GM23248 (cell line): ENCODE results near the gene ADAMTS17.

Experiments
- EZH2 ChIP-seq: fragments of 200-600 bp; sonication (generic); IDR thresholded peaks from 2 replicates; pipeline ENCODE4 v1.6.1; 2018; ENCODE audit warnings: antibody characterized with exemption, mild to moderate bottlenecking; ENCODE audit not compliant: insufficient read depth, poor library complexity, severe bottlenecking
- EZH2phosphoT487 ChIP-seq: fragments of 200-600 bp; sonication (generic); IDR thresholded peaks from 2 replicates; pipeline ENCODE4 v1.6.1; 2018; ENCODE audit warnings: antibody characterized with exemption, moderate library complexity, mild to moderate bottlenecking, low read depth; ENCODE audit not compliant: insufficient read depth

DNA sequence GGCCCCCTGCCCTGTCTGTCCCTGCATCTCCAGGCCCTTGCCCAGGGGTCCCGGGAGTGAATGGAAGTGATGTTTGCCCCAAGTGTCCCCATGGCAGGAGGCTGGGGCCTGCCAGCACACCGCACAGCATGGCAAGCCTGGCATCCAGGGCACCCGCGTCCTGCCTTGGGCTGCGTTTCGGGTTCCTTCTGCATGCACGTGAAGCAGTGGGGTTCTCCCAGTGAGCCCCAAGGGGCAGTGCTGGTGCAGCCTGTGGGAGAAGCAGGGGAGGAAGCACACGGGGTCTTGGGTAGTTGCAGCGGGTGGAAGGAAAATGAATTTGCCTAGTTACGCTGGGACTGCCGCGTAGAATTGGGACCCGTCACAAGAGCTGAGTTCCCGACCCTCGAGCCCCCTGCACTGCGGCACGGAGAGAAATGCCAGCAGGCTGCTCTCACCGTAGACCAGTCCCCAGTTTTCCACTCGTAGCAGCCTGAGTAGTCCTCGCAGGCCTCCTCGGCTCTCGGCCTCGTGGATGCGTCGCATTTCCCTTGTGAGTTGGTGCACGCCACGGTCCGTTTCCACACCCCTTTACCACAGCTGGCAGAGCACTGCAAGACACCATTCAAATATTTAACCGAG lies 349.1 kb downstream of the ADAMTS17 start:
- no peak for TF ChIP-seq EZH2
- TF ChIP-seq EZH2phosphoT487, result no peak
